Motor neuron (in vitro differentiated cells): ENCODE data around the gene PHETA1. TPM values are rescaled to one million over a fixed set of nuclear protein-coding genes. Genes with fewer than 3 reads are reported as not detected.
"Not testable (repeated sequence)": the region's sequence is repeated elsewhere in the genome, so short reads cannot be mapped to it uniquely, and the experiment has no call there.

ENCODE experiments used
- ATAC-seq, 8 experiments: fragments of 200-7000 bp; cut with Tn5 transposase; replicated peaks in 6 of 8; 2 replicates each; pipeline ENCODE4 v1.8.0; 2021; ENCODE audit warnings: mild to moderate bottlenecking in 8 of 8, moderate library complexity in 8 of 8
- H3K27ac ChIP-seq, 2 donors: fragments of 250-450 bp; sonication (Bioruptor Pico); 2 replicates each; pipeline ENCODE4 v1.9.0; 2021; ENCODE audit warnings: antibody characterized with exemption in 2 of 2, mild to moderate bottlenecking in 2 of 2, moderate library complexity in 1 of 2
- H3K4me1 ChIP-seq, 2 donors: fragments of 250-450 bp; sonication (Bioruptor Pico); replicated peaks in 1 of 2; 2 replicates each; pipeline ENCODE4 v1.6.1; 2021; ENCODE audit warnings: antibody characterized with exemption in 2 of 2, mild to moderate bottlenecking in 2 of 2, moderate library complexity in 1 of 2
- H3K4me3 ChIP-seq, 5 donors: fragments of 250-450 bp; sonication (Bioruptor Pico); 2 replicates each; pipeline ENCODE4 v1.9.0; 2021; ENCODE audit warnings: antibody characterized with exemption in 5 of 5, mild to moderate bottlenecking in 5 of 5, moderate library complexity in 4 of 5
- WGBS, 10 experiments: fragments of 450-650 bp; shearing (Covaris generic); methylation state at CpG; one replicate each; pipeline ENCODE4 v1.0.0; 2022; 5-methylcytosine and 5-hydroxymethylcytosine counted together
- in situ Hi-C, 9 experiments: fragments of 400-800 bp; cut with MboI; loops; one replicate each; pipeline ENCODE4 v1.15.0; 2021; ENCODE audit warnings: low sequenced_read_pairs in 9 of 9, low pct_unique_long_range_greater_than_20kb in 2 of 9; ENCODE audit not compliant: unreplicated experiment in 9 of 9
- total RNA-seq, 8 experiments: library from RNA; unstranded; fragments of 300-600 nt; gene quantifications; 2 replicates each; pipeline versions ENCODE4 v1.2.3 to v1.2.4, GENCODE V29; 2022

Gene PHETA1
- total RNA-seq, 8 experiments from 2014 or later, result 4.2 to 14.4 (median 6.4) TPM

DNA sequence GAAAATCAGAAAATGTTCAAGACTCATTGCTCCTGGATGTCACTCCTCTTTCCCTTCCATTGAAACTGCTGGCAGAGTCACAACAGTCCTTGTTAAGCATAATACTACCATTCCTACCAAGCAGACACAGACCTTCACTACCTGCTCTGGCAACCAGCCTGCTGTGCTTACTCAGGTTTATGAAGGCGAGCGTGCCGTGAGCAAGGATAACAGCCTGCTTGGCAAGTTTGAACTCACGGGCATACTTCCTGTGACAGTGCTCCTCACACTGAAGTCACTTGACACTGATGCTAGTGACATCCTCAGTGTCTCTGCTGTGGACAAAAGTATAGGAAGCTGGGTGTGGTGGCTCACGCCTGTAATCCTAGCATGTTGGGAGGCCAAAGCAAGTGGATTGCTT, 15.7 kb upstream of the PHETA1 start:
- ATAC-seq, result no peak
- H3K4me3 ChIP-seq, result no peak overlapping the region
- in situ Hi-C loops, result loop anchor here in 1 of 9 experiments (25.0 kb wide), 1 partner anchor 153 kb away; no protein-coding TSS in a partner anchor
- H3K4me1 ChIP-seq, result peaks cover 8 to 10% of the 10 kb centered on the region in 2 donors
- H3K27ac ChIP-seq, result no peak overlapping the region
- WGBS, 10 experiments, result 0 to 100% (median 87%) methylated on average over 1 to 4 of the region's 5 CpGs; no CpG with 5 or more reads in 3 of the 10 experiments

DNA sequence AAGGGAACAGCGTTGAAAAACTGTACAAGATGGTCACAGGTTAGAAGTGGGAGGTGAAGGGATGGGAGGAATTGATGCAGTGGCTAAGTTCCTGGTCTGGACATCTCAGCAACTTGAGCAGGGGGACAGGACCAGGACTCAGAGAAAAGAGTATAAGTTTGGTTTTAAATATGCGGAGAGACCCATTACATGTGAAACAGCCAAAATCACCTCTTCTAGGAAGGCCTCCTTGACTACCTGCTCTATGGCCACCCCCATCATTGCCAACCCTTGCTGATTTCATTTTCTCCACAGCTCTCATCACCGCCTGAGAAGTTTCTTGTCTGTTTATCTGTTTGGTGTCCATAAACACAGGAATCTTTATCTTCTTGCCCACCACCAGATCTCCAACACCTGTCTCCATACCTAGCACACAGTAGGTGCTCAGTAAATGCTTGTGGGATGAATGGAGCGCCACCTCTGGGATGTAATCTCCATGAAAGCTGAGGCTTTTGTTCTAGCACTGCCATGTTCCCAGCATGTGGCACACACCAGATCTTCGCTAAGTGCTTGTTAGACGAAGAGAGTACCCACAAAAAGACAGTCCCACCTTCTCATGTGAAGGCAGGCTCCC, 11.2 kb upstream of the PHETA1 start:
- in situ Hi-C loops, result loop anchor here in 1 of 9 experiments (25.0 kb wide), 1 partner anchor 157 kb away; no protein-coding TSS in a partner anchor
- no peaks in the 10 kb centered on the region for H3K4me1 ChIP-seq
- WGBS, 10 experiments, result 59 to 100% (median 100%) methylated on average over 1 to 5 of the region's 6 CpGs
- H3K27ac ChIP-seq, result no peak overlapping the region
- ATAC-seq, result no peak
- H3K4me3 ChIP-seq, result no peak overlapping the region

DNA sequence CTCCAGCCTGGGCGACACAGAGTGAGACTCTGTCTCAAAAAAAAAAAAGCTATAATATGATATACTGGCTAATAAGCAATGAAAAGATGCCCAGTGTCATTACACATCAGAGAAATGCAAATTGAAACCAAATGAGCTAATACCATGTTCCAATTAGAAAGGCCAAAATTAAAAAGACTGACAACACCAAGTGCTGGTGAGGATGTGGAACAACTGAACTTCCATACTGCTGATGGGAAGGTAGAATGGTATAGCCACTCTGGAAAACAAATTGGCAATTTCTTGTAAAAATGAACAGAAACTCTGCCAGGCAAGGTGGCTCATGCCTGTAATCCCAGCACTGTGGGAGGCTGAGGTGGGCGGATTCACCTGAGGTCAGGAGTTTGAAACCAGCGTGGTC, 8.5 kb upstream of the PHETA1 start:
- in situ Hi-C loops, result loop anchor here in 1 of 9 experiments (25.0 kb wide), 1 partner anchor 160 kb away; no protein-coding TSS in a partner anchor
- no peaks in the 10 kb centered on the region for H3K4me1 ChIP-seq
- no peak overlapping the region for H3K4me3 ChIP-seq
- no peak overlapping the region for H3K27ac ChIP-seq
- no peak for ATAC-seq
- 60 to 100% (median 85%) methylated on average over 1 to 3 of the region's 3 CpGs; no CpG with 5 or more reads in 2 of the 10 experiments for WGBS, 10 experiments

DNA sequence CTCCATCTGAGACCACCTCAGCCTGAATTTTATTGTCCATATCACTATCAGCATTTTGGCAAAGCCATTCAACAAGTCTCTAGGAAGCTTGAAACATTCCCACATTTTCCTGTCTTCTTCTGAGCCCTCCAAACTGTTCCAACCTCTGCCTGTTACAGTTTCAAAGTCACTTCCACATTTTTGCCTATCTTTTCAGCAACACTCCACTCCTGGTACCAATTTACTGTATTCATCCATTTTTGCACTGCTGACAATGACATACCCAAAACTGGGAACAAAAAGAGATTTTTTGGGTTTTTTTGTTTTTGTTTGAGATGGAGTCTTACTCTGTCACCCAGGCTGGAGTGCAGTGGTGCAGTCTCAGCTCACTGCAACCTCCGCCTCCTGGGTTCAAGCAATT, 4.3 kb upstream of the PHETA1 start:
- H3K4me3 ChIP-seq, H3K4me1 ChIP-seq, H3K27ac ChIP-seq, ATAC-seq, in situ Hi-C loops: not testable (repeated sequence)
- WGBS, 10 experiments, result 83 to 100% (median 100%) methylated on average over 1 of the region's 1 CpG; no CpG with 5 or more reads in 5 of the 10 experiments

DNA sequence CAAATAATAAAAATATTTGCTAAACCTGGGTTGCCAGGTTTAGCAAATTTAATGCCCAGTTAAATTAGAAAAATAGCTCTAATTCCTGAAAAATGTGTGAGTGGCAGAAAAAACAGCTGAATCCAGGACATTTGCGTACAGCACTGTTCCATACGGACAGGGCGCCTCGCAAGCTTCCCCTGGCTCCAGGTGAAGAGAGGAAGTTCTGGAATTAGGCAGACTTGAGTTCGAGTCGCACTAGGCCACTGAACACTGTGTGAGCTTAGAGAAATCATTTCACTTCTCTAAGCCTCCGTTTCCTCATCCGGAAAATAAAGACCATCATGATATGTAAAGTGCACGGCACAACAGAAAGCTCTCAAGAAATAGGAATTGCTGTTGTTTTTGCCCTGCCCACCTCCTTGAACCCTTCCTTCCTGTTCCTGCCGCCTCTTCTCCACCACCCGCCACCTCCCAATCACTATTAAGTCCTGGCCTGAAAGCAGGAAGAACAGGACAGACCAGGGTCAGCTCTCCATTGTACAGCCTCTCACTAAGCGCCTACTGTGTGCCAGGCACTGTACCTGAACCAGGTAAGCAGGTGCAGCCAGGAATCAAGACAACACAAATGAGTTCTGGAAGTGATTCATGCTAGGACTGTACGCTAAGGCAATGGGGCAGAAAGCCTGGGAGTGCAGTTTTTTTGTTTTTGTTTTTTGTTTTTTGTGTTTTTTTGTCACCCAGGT, 763 bp upstream of the PHETA1 start:
- WGBS, 10 experiments, result 12 to 100% (median 74%) methylated on average over 1 to 11 of the region's 13 CpGs
- Histone ChIP-seq H3K4me1 (peaks cover 4 to 9% of the 10 kb centered on the region in 2 donors), H3K4me3 (peak overlapping the region; percentile 69 to 88 (median 85)), H3K27ac (no peak overlapping the region)
- ATAC-seq, result peak in 1 of 8 experiments; percentile 1
- in situ Hi-C loops, result no loop called here

DNA sequence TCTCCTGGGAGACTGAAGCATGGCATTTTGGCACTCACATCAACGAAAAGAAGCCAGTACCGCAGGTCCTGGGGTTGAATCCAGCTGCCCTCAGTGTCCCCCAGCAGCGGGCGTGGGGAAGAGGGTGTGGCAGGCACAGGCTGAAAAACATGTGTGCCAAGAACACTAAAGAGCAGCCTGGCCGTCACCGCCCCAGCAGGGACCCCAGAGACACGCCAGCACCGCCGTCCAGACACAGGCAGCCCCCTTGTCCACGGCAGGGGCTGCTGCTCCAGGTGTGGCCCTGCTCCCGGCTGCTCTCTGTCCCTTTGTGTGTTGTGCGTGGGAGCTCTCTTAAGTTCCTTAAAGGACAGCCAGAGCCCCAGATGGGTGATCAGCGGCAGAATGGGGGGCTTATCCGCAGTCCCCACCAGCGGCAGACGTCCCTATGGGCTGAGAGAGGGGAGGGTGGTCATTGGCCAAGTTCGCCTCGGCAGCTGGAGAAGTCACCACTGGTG, 556 bp downstream of the PHETA1 start:
- peaks cover 4 to 9% of the 10 kb centered on the region in 2 donors for H3K4me1 ChIP-seq
- WGBS, 10 experiments, result 0% methylated on average over 1 to 5 of the region's 18 CpGs; no CpG with 5 or more reads in 5 of the 10 experiments
- ATAC-seq, result peak in 6 of 8 experiments; percentile 9 to 32 (median 20)
- H3K4me3 ChIP-seq, result peak overlapping the region; percentile 69 to 88 (median 85)
- in situ Hi-C loops, result no loop called here
- peak overlapping the region in 1 of 2 donors; percentile 37 for H3K27ac ChIP-seq

DNA sequence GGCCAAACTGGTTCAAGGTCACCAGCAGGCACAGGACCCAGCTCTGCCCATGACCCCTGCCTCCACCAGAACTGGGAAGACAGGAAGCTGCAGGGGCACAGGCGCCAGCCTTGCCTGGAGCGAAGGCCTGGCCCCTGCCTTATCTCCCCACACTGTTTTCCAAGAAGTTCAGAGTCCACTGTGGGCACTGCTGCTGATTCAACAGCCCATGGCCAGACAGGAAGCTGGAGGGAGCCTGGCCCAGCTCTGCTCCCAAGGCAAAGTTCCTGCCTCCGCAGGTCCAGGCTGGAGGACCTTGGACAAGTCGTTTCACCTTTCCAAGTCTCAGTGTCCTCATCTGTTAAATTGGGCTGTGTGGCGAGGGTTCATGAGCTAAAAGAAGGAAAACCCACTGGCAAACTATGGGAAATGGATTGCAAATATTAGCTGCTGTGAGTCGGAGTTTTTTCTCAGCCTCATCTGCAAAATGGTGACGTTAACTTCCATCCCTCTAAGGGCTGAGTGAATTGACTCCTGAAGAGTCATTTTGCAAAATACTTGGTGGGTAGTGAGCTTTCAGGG, 1.2 kb downstream of the PHETA1 start:
- H3K27ac ChIP-seq, result no peak overlapping the region

DNA sequence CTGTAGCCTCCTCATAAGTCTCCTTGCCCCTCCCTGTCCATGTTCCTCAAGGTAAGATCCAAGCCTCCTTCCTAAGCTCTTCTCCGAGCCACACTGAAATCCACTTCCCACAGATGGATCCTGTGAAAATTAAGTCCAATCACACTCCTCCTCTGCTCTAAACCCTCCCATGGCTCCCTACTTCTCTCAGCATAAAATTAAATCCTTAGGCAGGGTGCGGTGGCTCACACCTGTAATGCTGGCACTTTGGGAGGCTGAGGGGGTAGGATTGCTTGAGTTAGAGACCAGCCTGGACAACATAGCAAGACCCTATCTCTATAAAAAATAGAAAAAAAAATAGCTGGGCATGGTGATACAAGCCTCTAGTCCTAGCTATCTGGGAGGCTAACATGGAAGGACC, 2.3 kb downstream of the PHETA1 start:
- no peak overlapping the region for H3K4me3 ChIP-seq
- peaks cover 7 to 9% of the 10 kb centered on the region in 2 donors for H3K4me1 ChIP-seq
- WGBS, 10 experiments, result 94 to 100% (median 100%) methylated on average over 1 to 2 of the region's 2 CpGs; no CpG with 5 or more reads in 4 of the 10 experiments
- in situ Hi-C loops, result no loop called here
- ATAC-seq, result no peak
- no peak overlapping the region for H3K27ac ChIP-seq

More for the DNA sequence above, 1.2 kb downstream of the PHETA1 start:
- WGBS, 10 experiments, result 13 to 83% (median 48%) methylated on average over 1 to 6 of the region's 7 CpGs; no CpG with 5 or more reads in 3 of the 10 experiments
- peak in 2 of 8 experiments; percentile 5 for ATAC-seq
- H3K4me3 ChIP-seq, result peak overlapping the region; percentile 69 to 88 (median 85)
- in situ Hi-C loops, result no loop called here
- peaks cover 4 to 9% of the 10 kb centered on the region in 2 donors for H3K4me1 ChIP-seq

DNA sequence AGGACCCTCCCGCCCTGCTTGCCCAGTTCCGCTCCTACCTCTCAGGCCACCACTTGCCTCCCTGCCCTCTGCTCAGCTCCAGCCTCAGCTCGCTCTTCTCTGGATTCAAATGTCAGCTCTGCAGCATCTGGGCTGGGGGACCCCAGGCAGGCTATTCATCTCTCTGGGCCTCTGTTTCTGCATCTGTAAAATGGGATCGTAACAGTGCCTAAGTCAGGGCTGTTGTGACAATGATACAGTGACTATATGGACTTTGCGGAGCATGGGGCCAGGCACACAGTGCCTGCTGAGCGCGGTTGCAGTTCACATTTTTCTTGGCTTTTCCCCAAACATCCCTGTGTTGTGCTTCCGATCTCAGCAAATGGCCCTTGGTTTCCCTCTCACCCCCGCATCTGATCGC, 2.8 kb downstream of the PHETA1 start:
- WGBS, 10 experiments, result 89 to 100% (median 94%) methylated on average over 3 to 7 of the region's 10 CpGs; no CpG with 5 or more reads in 6 of the 10 experiments
- Histone ChIP-seq H3K4me1 (peaks cover 11 to 12% of the 10 kb centered on the region in 2 donors), H3K27ac (no peak overlapping the region), H3K4me3 (no peak overlapping the region)
- no peak for ATAC-seq
- in situ Hi-C loops, result no loop called here

DNA sequence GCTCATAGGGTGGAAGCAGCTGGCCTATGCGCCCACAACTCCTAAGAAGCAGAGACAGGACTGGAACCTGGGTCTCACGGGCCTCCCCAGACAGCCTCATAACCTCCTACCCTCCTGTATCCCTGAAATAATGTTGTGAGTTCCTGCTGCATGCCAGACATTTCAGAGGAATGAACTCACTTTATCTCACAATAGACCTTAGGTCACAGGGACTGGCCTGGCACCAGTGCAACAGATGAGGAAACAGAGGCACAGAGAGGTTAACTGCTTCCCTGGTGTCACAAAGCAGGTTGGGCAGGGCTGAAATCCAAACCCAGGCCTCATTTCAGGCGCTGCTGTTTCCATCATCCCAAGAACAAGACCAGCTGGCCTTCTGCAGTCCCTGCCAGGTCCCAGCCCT, 5.3 kb downstream of the PHETA1 start:
- no peak overlapping the region for H3K27ac ChIP-seq
- H3K4me3 ChIP-seq, result no peak overlapping the region
- in situ Hi-C loops, result no loop called here
- peaks cover 11 to 15% of the 10 kb centered on the region in 2 donors for H3K4me1 ChIP-seq
- ATAC-seq, result no peak
- WGBS, 10 experiments, result 67 to 100% (median 80%) methylated on average over 1 to 2 of the region's 3 CpGs; no CpG with 5 or more reads in 3 of the 10 experiments

DNA sequence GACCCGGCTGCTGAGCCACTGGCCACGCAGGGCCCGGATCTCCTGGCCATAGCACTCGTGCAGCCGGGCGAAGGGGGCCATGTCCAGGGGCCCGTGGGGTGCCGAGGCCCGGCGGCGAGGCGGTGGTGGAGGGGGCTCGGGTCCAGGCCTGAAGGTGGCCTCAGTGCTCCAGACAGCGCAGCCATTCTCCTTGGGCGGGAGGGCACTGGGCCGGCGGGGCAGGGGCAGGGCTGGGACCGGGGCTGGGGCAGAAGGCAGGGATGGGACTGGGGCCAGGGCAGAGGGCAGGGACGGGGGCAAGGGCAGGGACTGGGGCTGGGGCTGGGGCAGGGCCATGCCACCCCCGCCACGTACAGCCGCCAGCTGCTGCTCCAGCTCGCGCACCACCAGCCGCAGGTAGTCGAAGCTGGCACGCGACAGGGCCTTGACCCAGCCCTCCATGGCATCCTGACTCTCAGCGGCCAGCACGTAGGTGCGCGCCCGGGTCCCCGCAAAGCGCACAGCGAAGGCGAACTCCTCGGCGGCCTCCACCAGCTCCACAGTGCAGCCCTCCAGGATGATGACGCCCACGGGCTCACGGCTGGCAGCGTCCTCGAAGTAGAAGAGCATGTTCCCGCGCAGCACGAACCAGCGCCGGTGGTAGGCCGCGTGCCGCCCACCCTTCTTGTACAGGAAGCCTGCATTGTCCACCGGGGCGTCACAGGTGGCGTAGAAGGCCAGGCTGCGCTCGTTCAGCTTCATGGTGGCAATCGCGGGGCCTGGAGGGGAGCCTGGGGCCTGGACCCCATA, 6.0 kb downstream of the PHETA1 start:
- Histone ChIP-seq H3K4me1 (peaks cover 9 to 14% of the 10 kb centered on the region in 2 donors), H3K27ac (no peak overlapping the region), H3K4me3 (no peak overlapping the region)
- WGBS, 10 experiments, result 91 to 100% (median 99%) methylated on average over 1 to 10 of the region's 59 CpGs; no CpG with 5 or more reads in 6 of the 10 experiments
- ATAC-seq, result peak in 4 of 8 experiments; percentile 3 to 20 (median 16)
- in situ Hi-C loops, result no loop called here
